T-helper 2 cell treated with Interferon-gamma antibody and Interleukin-4, amounts not matched to agents 5 μg/mL and 100 μg/mL, for 36 hours (primary cell): ENCODE measurements around the gene MEX3A.
A peak's percentile ranks its signal among the peaks of the same experiment; 100 is the strongest.
"Not testable (repeated sequence)": the region's sequence is repeated elsewhere in the genome, so short reads cannot be mapped to it uniquely, and the experiment has no call there.

ENCODE experiments used
- DNase-seq: peaks from one replicate; pipeline ENCODE4 v3.0.0; 2021; ENCODE audit warnings: low spot score
- H3K27ac Mint-ChIP-seq: one replicate; pipeline ENCODE4 v1.8.0; 2021; ENCODE audit warnings: mild to moderate bottlenecking, mixed read lengths
- H3K27me3 Mint-ChIP-seq: one replicate; pipeline ENCODE4 v1.8.0; 2021; ENCODE audit warnings: low read depth, mixed read lengths
- H3K36me3 Mint-ChIP-seq: one replicate; pipeline ENCODE4 v1.8.0; 2021; ENCODE audit warnings: low read depth, mixed read lengths
- H3K4me1 Mint-ChIP-seq: one replicate; pipeline ENCODE4 v1.8.0; 2021; ENCODE audit warnings: low read depth, mixed read lengths
- H3K4me3 Mint-ChIP-seq: one replicate; pipeline ENCODE4 v1.8.0; 2022; ENCODE audit warnings: mild to moderate bottlenecking, moderate library complexity, mixed read lengths
- H3K9me3 Mint-ChIP-seq: one replicate; pipeline ENCODE4 v1.8.0; 2021; ENCODE audit warnings: mixed read lengths

Gene MEX3A, protein sequence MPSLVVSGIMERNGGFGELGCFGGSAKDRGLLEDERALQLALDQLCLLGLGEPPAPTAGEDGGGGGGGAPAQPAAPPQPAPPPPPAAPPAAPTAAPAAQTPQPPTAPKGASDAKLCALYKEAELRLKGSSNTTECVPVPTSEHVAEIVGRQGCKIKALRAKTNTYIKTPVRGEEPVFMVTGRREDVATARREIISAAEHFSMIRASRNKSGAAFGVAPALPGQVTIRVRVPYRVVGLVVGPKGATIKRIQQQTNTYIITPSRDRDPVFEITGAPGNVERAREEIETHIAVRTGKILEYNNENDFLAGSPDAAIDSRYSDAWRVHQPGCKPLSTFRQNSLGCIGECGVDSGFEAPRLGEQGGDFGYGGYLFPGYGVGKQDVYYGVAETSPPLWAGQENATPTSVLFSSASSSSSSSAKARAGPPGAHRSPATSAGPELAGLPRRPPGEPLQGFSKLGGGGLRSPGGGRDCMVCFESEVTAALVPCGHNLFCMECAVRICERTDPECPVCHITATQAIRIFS

DNA sequence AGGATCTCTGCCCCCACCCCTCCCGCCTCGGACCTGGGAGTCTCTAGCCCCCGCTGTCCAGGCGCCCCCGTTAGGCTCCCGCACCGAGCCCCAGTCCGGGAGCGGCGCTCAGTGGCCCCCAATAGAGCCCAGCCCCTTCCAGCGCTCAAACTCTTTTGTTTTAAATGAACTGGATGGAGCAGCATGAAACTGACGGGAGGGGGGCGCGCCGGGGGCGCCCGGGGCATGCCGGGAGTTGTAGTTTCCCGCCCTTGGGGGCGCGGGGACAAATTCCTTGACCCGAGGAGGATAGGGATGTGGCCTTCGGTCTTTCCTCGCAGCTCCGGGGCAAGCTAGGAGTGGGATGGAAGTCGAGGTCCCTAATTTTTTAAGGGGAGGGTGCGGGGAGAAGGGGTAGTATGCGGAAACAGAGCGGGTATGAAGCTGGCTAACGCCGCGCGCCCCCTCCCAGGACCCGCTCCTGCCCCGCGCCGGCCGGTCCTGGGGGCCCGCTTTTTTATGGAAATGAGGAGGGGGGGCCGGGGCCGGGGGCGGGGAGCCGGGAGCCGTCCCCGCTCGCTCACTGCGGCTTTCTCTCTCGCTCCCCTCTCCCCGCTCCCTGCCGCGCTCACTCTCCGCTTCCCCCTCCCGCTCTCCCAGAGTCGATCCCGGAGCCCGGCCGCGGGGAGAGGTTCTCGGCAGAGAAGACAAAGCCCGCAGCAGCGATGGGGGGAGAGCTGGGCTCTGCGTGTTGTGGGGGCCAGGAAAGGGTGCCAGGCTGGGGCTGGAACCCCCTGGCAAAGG is at the start of gene MEX3A:
Gene MEX3A (minus strand): TSS at position 157 of the 783 bp plus-strand sequence. CDS start 467 bp downstream, outside the sequence.
- peaks cover 2% of the 10 kb centered on the region for H3K4me1 Mint-ChIP-seq
- H3K27ac Mint-ChIP-seq, result no peak within 1 kb of the TSS
- no peaks in the 10 kb centered on the region for H3K9me3 Mint-ChIP-seq
- H3K4me3 Mint-ChIP-seq, result peak within 1 kb of the TSS; percentile 82
- no peaks in the 10 kb centered on the region for H3K36me3 Mint-ChIP-seq
- peaks cover 69% of the 10 kb centered on the region for H3K27me3 Mint-ChIP-seq
- peak; percentile 63 for DNase-seq

DNA sequence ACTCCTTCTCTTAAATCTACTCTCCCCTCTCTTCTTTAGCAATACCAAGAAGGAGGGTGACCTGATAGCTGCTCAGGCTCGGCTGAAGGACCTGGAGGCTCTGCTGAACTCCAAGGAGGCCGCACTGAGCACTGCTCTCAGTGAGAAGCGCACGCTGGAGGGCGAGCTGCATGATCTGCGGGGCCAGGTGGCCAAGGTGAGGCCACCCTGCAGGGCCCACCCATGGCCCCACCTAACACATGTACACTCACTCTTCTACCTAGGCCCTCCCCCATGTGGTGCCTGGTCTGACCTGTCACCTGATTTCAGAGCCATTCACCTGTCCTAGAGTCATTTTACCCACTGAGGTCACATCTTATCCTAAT is 48.3 kb upstream of the MEX3A start:
- Mint-ChIP-seq H3K9me3 (no peaks in the 10 kb centered on the region), H3K4me1 (peaks cover 43% of the 10 kb centered on the region), H3K27me3 (no peaks in the 10 kb centered on the region), H3K4me3 (no peak overlapping the region), H3K36me3 (peaks cover 19% of the 10 kb centered on the region), H3K27ac (no peak overlapping the region)
- DNase-seq, result no peak

DNA sequence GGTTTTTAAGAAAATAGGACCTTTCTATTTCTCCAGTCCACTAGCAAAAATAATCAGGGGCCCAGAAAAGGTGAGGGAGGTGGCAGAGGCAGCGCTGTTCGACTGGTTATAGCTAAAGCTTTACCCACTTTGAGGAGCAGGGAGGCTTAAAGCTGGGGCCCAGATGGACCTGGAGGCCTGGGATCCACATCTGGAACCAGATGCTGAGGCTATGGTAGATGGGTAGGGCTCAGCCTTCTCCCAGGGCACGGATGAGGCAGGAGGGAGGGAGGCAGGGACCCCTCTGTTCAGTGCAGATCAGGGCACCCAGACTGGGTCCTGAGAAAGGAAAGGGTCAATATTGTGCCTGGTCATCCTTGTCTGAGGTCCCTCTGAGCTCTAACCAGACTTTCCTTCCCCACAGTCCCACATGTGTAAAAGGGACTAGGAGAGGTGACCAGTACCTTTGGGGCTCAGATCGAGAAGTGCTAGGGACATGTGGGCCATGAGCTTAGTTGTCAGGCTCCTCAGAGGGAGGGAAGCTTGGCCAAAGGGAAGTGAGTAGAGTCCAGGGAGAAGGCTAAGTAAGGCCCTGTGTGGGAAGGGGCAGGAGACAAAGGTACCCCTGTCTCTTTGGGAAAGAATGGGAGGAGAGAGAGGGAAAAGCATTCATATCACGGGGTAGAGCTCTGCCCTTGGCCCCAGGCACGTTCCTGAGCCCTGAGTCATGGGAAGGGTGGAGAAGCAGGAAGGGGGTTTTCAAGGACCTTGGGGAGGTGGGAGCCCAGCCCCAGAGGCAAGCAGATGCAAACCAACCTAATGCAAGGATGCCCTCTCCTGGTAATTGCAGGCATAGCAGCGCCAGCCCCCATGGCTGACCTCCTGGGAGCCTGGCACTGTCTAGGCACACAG is 47.7 kb upstream of the MEX3A start:
- peak; percentile 68 for DNase-seq
- no peaks in the 10 kb centered on the region for H3K27me3 Mint-ChIP-seq
- H3K27ac Mint-ChIP-seq, result no peak overlapping the region
- H3K4me1 Mint-ChIP-seq, result peaks cover 49% of the 10 kb centered on the region
- no peaks in the 10 kb centered on the region for H3K9me3 Mint-ChIP-seq
- peaks cover 19% of the 10 kb centered on the region for H3K36me3 Mint-ChIP-seq
- no peak overlapping the region for H3K4me3 Mint-ChIP-seq

DNA sequence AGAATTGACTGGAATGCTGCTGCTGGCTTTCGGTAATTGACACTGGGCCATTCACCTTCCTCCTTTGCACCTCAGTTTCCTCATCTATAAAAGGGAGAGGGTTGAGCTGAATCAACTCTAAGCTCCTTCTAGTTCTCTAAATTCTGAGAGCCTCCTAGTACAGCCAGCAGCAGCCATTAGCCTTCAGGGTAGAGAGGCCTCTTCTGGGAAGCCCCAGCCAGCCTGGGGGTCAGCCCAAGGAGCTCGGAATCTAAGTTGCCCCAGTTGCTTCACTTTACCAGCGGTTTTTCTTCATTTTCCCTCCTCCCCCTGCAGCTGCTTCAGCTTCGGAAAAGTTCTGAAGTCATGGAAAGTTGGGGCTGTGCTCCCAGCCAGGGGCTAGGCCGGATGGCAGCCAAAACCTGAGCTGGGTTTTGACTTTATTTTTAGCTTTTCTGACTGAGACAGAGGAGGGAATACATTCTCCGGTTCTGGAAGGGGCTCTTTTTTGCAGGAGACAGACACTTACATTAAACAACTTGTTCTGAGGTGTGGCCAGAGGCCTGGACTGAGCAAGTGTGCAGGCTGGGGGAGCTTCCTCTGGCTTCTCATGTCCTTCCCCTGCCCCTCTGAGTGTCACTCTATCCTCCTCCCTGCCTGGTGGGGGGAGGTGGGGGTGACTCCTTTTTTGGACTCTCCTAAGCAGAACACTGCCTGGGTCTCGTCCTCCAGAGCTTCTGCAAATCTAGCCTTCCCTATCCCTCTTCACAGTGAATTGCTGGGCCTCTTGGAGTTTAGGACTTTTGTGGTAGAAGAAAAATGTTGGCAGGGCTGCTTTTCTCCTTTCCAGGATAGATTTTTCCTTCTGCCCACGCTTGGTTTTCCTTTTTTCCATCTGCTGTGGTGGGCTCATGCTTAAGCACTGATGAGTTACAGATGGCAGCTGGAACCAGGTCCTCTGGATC is 46.7 kb upstream of the MEX3A start:
- no peaks in the 10 kb centered on the region for H3K9me3 Mint-ChIP-seq
- peaks cover 13% of the 10 kb centered on the region for H3K36me3 Mint-ChIP-seq
- H3K27ac Mint-ChIP-seq, result no peak overlapping the region
- H3K4me1 Mint-ChIP-seq, result peaks cover 58% of the 10 kb centered on the region
- DNase-seq, result no peak
- H3K4me3 Mint-ChIP-seq, result peak overlapping the region; percentile 48
- no peaks in the 10 kb centered on the region for H3K27me3 Mint-ChIP-seq

DNA sequence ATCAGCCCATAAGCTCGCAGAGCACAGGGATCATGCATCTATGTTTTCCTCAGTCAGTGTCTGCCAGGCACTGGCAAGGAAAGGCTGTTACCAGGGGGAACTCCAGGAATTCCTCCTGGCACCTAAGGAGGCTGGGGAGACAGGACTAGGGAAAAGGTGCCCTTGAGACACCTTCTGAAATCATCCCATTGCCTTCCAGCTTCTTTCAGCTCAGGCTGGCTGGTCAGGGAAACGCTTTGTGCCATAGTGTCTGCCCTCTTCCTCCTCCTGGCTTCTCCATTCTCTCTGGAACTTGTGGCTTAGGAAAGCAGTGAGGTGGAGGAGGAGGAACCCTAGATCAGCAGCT is 46.0 kb upstream of the MEX3A start:
- peaks cover 10% of the 10 kb centered on the region for H3K36me3 Mint-ChIP-seq
- H3K4me3 Mint-ChIP-seq, result peak overlapping the region; percentile 48
- H3K27me3 Mint-ChIP-seq, result no peaks in the 10 kb centered on the region
- H3K27ac Mint-ChIP-seq, result no peak overlapping the region
- no peaks in the 10 kb centered on the region for H3K9me3 Mint-ChIP-seq
- H3K4me1 Mint-ChIP-seq, result peaks cover 64% of the 10 kb centered on the region
- no peak for DNase-seq

DNA sequence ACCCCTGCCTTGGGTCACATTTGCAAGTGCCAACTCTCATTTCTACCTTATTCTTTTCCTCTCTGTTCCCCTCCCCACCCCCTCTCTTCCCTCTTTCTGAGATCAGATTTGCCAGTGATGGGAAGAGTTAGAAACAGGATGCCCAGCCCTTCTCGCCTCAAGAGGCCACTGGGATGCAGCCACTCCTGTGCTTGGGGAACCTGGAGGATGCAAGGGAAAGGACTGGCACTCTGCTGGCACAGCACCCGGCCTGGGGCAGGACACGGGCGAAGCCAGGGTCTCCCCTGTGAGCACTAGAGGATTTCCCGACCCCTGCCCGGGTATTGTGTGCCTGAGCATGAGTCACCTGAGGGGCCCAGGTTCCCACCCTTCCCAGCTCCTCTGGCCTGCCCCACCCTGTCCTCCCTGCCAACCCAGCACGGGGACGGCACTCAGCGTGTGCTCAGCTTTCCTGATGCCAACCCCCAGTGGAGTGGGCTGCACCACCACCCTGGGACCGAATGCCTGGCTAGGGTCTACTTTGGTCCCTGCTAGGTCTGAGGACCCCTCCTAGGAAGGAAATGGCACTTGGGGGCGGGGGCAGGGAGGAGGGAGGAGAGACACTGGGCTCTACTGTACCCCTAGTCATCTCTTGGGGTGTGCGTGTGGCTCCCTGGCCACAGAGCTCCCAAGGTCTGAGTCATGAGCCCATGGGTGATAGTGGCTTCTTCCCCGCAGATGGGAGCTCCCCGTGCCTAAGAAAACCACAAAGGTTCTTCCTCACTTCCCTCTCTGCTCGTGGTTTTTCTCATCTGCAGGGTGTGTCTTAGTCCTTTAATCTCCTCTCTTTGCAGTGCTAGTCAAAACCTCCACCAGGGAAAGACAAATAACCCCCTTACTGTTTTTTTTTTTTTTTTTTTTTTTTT is 44.6 kb upstream of the MEX3A start:
- Mint-ChIP-seq H3K27me3 (no peaks in the 10 kb centered on the region), H3K4me3 (peak overlapping the region; percentile 77), H3K36me3 (peaks cover 10% of the 10 kb centered on the region), H3K27ac (peak overlapping the region; percentile 88), H3K4me1 (peaks cover 74% of the 10 kb centered on the region), H3K9me3 (no peaks in the 10 kb centered on the region)
- peak; percentile 93 for DNase-seq

DNA sequence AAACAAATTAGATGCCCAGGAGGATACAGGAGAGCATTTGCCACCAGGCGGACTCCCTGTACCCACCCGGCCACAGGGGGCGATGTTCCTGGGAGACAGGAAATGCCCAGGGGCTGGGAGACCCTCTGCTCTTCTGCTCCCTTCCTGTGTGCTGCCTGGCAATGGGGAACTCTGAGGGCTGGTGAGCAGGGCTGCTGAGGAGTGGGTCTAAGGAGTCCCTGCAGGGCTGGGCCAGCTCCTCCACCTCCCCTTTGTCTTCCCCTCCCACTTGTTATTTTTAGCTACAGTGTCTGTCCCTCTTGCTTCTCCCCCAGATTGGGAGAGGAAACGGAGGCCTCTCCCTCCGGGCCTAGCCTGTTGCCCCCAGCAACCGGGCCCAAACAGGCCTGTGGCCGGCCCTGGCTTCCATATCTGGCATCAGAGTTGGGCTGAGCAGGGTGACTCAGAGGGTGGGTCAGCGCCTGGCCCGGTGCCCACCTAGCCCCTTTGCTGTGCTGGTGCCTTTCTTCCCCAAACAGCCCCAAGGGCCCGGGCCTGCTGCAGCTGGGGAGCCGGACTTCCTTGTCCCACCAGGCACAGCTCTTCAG is 43.9 kb upstream of the MEX3A start:
- peaks cover 5% of the 10 kb centered on the region for H3K36me3 Mint-ChIP-seq
- peaks cover 78% of the 10 kb centered on the region for H3K4me1 Mint-ChIP-seq
- peak overlapping the region; percentile 70 for H3K4me3 Mint-ChIP-seq
- peak overlapping the region; percentile 88 for H3K27ac Mint-ChIP-seq
- no peaks in the 10 kb centered on the region for H3K27me3 Mint-ChIP-seq
- H3K9me3 Mint-ChIP-seq, result no peaks in the 10 kb centered on the region
- peak; percentile 76 for DNase-seq

DNA sequence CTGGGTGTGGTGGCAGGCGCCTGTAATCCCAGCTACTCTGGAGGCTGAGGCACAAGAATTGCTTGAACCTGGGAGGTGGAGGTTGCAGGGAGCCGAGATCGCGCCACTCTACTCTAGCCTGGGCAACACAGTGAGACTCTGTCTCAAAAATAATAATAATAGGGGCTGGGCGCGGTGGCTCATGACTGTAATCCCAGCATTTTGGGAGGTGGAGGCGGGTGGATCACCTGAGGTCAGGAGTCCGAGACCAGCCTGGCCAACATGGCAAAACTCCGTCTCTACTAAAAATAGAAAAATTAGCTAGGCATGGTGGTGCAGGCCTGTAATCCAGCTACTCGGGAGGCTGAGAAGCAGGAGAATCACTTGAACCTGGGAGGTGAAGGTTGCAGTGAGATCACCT is 43.3 kb upstream of the MEX3A start:
- H3K36me3 Mint-ChIP-seq, result not testable (repeated sequence)

DNA sequence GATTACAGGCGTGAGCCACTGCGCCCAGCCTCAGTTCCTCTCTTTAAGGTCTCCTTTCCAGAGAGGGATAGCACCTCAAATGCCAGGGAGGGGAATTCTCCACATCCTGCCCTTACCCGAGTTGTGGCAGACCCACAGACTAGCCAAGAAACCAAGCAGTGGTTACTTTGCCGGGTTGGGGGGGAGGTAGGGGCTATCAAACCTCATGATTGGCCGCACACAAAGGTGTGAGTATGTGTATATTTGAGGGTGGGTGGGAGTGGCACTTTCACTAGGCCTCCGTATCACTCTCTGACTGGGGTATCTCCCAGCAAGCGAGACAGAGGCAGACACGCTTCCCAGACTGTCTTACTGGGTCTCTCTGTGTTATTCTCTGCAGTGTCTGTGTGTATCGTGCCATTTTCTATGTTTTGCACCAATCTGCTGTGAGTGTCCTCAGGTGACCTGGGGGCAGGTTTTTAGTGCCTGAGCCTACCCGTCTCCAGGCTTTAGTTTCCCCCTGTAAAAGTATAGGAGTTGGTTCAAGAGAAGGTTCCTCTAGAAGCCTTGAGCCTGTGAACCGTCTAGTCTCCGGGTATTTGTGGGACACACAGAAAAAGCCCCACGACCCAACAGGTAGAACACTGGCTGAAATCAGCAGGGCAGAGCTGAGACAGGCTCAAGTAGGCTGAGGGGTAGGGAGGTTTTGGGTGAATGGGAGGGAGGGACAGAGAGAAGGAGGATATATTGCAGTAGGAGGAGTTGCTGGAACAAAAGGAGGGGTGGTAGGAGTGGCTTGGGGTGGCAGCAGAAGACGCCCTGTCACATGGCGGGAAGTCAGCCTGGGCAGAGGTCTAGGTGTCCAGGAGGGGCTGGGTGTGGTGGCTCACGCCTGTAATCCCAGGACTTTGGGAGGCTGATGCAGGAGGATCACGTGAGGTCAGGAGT is 42.6 kb upstream of the MEX3A start:
- Mint-ChIP-seq H3K27ac (peak overlapping the region; percentile 86), H3K27me3 (no peaks in the 10 kb centered on the region), H3K9me3 (no peaks in the 10 kb centered on the region), H3K4me3 (peak overlapping the region; percentile 63), H3K4me1 (peaks cover 76% of the 10 kb centered on the region), H3K36me3 (peaks cover 2% of the 10 kb centered on the region)
- no peak for DNase-seq

More for the DNA sequence above, 43.3 kb upstream of the MEX3A start:
- not testable (repeated sequence) for H3K4me3 Mint-ChIP-seq, H3K9me3 Mint-ChIP-seq, DNase-seq, H3K27me3 Mint-ChIP-seq
- H3K4me1 Mint-ChIP-seq, result peaks cover 78% of the 10 kb centered on the region
- peak overlapping the region; percentile 86 for H3K27ac Mint-ChIP-seq

DNA sequence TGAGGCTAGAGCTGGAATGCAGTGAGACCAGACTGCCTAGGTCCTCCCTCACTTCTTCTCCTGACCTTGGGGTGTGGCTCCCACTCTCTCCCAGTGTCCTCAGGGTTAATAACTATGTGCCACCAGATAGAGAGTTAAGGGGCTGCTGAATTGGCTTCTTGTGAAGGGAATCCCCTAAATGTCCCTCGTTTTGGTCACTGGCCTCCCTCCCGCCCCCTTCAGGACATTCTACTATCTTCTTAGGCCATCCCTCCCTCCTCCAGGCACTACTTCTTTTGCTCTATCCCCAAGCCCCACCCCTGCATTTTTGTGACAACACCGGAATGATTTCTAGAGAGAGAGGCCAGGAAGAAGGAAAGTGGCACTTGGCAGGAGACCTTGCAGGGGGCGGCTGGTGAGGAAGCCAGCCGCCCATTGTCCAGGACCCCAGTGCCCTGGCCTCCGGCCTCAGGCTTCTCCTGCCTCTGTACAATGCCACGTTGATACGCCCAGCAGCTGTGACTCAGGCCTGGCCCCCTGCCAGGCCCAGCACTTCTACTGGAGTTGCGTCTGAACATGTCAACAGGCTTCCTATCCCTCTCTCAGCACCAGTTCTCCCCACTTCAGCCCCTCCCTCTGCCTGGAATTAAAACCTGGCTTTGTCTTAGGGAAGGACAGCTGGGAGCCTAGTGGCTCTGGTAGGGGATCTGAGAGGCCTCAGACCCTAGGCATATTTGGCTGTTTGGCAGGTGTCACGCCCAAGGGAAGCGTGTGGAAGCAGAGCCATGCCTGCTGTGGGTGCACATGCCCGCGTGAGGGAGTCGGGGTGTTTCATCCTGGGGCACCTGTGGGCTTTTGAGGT is 41.3 kb upstream of the MEX3A start:
- peaks cover 4% of the 10 kb centered on the region for H3K36me3 Mint-ChIP-seq
- H3K27ac Mint-ChIP-seq, result peak overlapping the region; percentile 86
- H3K9me3 Mint-ChIP-seq, result no peaks in the 10 kb centered on the region
- H3K27me3 Mint-ChIP-seq, result no peaks in the 10 kb centered on the region
- H3K4me1 Mint-ChIP-seq, result peaks cover 69% of the 10 kb centered on the region
- H3K4me3 Mint-ChIP-seq, result peak overlapping the region; percentile 54
- DNase-seq, result peak; percentile 38
